ENCODE measurements around the gene VWA1. TPM values are rescaled to one million over a fixed set of nuclear protein-coding genes. Genes with fewer than 3 reads are reported as not detected.

VWA1 gene
- total and polyA plus RNA-seq, 2 donors from 2014 or later = 103 to 116 TPM

Other genes with a start within 250 kb of the VWA1 start
- gene TNFRSF18, start 229.1 kb upstream of the VWA1 start, total RNA-seq = 8.1 TPM
- not detected for gene TNFRSF18, start 229.1 kb upstream of the VWA1 start, polyA plus RNA-seq (ENCODE audit: insufficient read depth, low read depth, low replicate concordance)
- gene TNFRSF4, start 221.5 kb upstream of the VWA1 start, total RNA-seq = 5.1 TPM
- 3.3 TPM for gene TNFRSF4, start 221.5 kb upstream of the VWA1 start, polyA plus RNA-seq (ENCODE audit: insufficient read depth, low read depth, low replicate concordance)
- gene SDF4, start 203.7 kb upstream of the VWA1 start, total RNA-seq = 160 TPM
- gene SDF4, start 203.7 kb upstream of the VWA1 start, polyA plus RNA-seq (ENCODE audit: insufficient read depth, low read depth, low replicate concordance) = 143 TPM
- 20.3 TPM for gene B3GALT6, start 203.5 kb upstream of the VWA1 start, total RNA-seq
- 13.7 TPM for gene B3GALT6, start 203.5 kb upstream of the VWA1 start, polyA plus RNA-seq (ENCODE audit: insufficient read depth, low read depth, low replicate concordance)
- gene C1QTNF12, start 189.0 kb upstream of the VWA1 start, total RNA-seq = 3.1 TPM
- 9.9 TPM for gene C1QTNF12, start 189.0 kb upstream of the VWA1 start, polyA plus RNA-seq (ENCODE audit: insufficient read depth, low read depth, low replicate concordance)
- gene UBE2J2, start 161.8 kb upstream of the VWA1 start, total RNA-seq = 56.6 TPM
- gene UBE2J2, start 161.8 kb upstream of the VWA1 start, polyA plus RNA-seq (ENCODE audit: insufficient read depth, low read depth, low replicate concordance) = 57.4 TPM
- gene SCNN1D, start 155.3 kb upstream of the VWA1 start, total RNA-seq = 4.6 TPM
- gene SCNN1D, start 155.3 kb upstream of the VWA1 start, polyA plus RNA-seq (ENCODE audit: insufficient read depth, low read depth, low replicate concordance) = 4.6 TPM
- 39.5 TPM for gene ACAP3, start 127.8 kb upstream of the VWA1 start, total RNA-seq
- 15.9 TPM for gene ACAP3, start 127.8 kb upstream of the VWA1 start, polyA plus RNA-seq (ENCODE audit: insufficient read depth, low read depth, low replicate concordance)
- gene PUSL1, start 127.1 kb upstream of the VWA1 start, total RNA-seq = 12.6 TPM
- gene PUSL1, start 127.1 kb upstream of the VWA1 start, polyA plus RNA-seq (ENCODE audit: insufficient read depth, low read depth, low replicate concordance) = 13.9 TPM
- 100 TPM for gene INTS11, start 111.0 kb upstream of the VWA1 start, total RNA-seq
- 73.6 TPM for gene INTS11, start 111.0 kb upstream of the VWA1 start, polyA plus RNA-seq (ENCODE audit: insufficient read depth, low read depth, low replicate concordance)
- 21.9 TPM for gene CPTP, start 110.9 kb upstream of the VWA1 start, total RNA-seq
- 51.5 TPM for gene CPTP, start 110.9 kb upstream of the VWA1 start, polyA plus RNA-seq (ENCODE audit: insufficient read depth, low read depth, low replicate concordance)
- gene TAS1R3, start 104.4 kb upstream of the VWA1 start, total RNA-seq = 1.3 TPM
- gene TAS1R3, start 104.4 kb upstream of the VWA1 start, polyA plus RNA-seq (ENCODE audit: insufficient read depth, low read depth, low replicate concordance) = 0.15 TPM
- 55.0 TPM for gene DVL1, start 86.3 kb upstream of the VWA1 start, total RNA-seq
- 32.5 TPM for gene DVL1, start 86.3 kb upstream of the VWA1 start, polyA plus RNA-seq (ENCODE audit: insufficient read depth, low read depth, low replicate concordance)
- gene MXRA8, start 77.1 kb upstream of the VWA1 start, total RNA-seq = 26.0 TPM
- 64.7 TPM for gene MXRA8, start 77.1 kb upstream of the VWA1 start, polyA plus RNA-seq (ENCODE audit: insufficient read depth, low read depth, low replicate concordance)
- 111 TPM for gene AURKAIP1, start 60.5 kb upstream of the VWA1 start, total RNA-seq
- gene AURKAIP1, start 60.5 kb upstream of the VWA1 start, polyA plus RNA-seq (ENCODE audit: insufficient read depth, low read depth, low replicate concordance) = 359 TPM
- 199 TPM for gene CCNL2, start 36.4 kb upstream of the VWA1 start, total RNA-seq
- gene CCNL2, start 36.4 kb upstream of the VWA1 start, polyA plus RNA-seq (ENCODE audit: insufficient read depth, low read depth, low replicate concordance) = 72.0 TPM
- gene MRPL20, start 28.4 kb upstream of the VWA1 start, total RNA-seq = 103 TPM
- gene MRPL20, start 28.4 kb upstream of the VWA1 start, polyA plus RNA-seq (ENCODE audit: insufficient read depth, low read depth, low replicate concordance) = 221 TPM
- 5.2 TPM for gene ANKRD65, start 14.4 kb upstream of the VWA1 start, total RNA-seq
- 7.1 TPM for gene ANKRD65, start 14.4 kb upstream of the VWA1 start, polyA plus RNA-seq (ENCODE audit: insufficient read depth, low read depth, low replicate concordance)
- gene ATAD3C, start 14.0 kb downstream of the VWA1 start, total RNA-seq = 10.0 TPM
- gene ATAD3C, start 14.0 kb downstream of the VWA1 start, polyA plus RNA-seq (ENCODE audit: insufficient read depth, low read depth, low replicate concordance) = 14.3 TPM
- gene ATAD3B, start 36.1 kb downstream of the VWA1 start, total RNA-seq = 28.8 TPM
- 13.3 TPM for gene ATAD3B, start 36.1 kb downstream of the VWA1 start, polyA plus RNA-seq (ENCODE audit: insufficient read depth, low read depth, low replicate concordance)
- 19.1 TPM for gene ATAD3A, start 76.5 kb downstream of the VWA1 start, total RNA-seq
- 17.5 TPM for gene ATAD3A, start 76.5 kb downstream of the VWA1 start, polyA plus RNA-seq (ENCODE audit: insufficient read depth, low read depth, low replicate concordance)
- 1.9 TPM for gene TMEM240, start 104.9 kb downstream of the VWA1 start, total RNA-seq
- 1.7 TPM for gene TMEM240, start 104.9 kb downstream of the VWA1 start, polyA plus RNA-seq (ENCODE audit: insufficient read depth, low read depth, low replicate concordance)
- 102 TPM for gene SSU72, start 139.2 kb downstream of the VWA1 start, total RNA-seq
- 143 TPM for gene SSU72, start 139.2 kb downstream of the VWA1 start, polyA plus RNA-seq (ENCODE audit: insufficient read depth, low read depth, low replicate concordance)
- 2.6 TPM for gene FNDC10, start 164.4 kb downstream of the VWA1 start, total RNA-seq
- 18.2 TPM for gene FNDC10, start 164.4 kb downstream of the VWA1 start, polyA plus RNA-seq (ENCODE audit: insufficient read depth, low read depth, low replicate concordance)
- 61.6 TPM for gene MIB2, start 179.8 kb downstream of the VWA1 start, total RNA-seq
- gene MIB2, start 179.8 kb downstream of the VWA1 start, polyA plus RNA-seq (ENCODE audit: insufficient read depth, low read depth, low replicate concordance) = 35.6 TPM
- 7.1 TPM for gene MMP23B, start 196.5 kb downstream of the VWA1 start, total RNA-seq
- 4.0 TPM for gene MMP23B, start 196.5 kb downstream of the VWA1 start, polyA plus RNA-seq (ENCODE audit: insufficient read depth, low read depth, low replicate concordance)
- 24.0 TPM for gene CDK11B, start 223.3 kb downstream of the VWA1 start, total RNA-seq
- 13.9 TPM for gene CDK11B, start 223.3 kb downstream of the VWA1 start, polyA plus RNA-seq (ENCODE audit: insufficient read depth, low read depth, low replicate concordance)

Data from kidney (tissue), 2 donors.